HepG2 (cell line): ENCODE measurements around the gene CASTOR1. TPM values are rescaled to one million over a fixed set of nuclear protein-coding genes. Genes with fewer than 3 reads are reported as not detected.

Experiments used
- ATAC-seq: fragments of 200-7000 bp; cut with Tn5 transposase; 3 replicates; pipeline ENCODE4 v1.9.1; 2020; ENCODE audit warnings: mild to moderate bottlenecking, moderate library complexity
- BruUV-seq: library from RNA; stranded (reverse); fragments of 400-500 nt; replicated peaks from 2 replicates; lab custom pipeline; 2021; lab: Mats Ljungman, UMichigan
- CTCF ChIA-PET: fragments of 300-600 bp; formaldehyde crosslinking; extraction: SDS; loops from one replicate; lab custom pipeline; 2021; ENCODE audit warnings: low total read pairs, inconsistent platforms, low intra/inter-chr PET ratio; lab: Yijun Ruan, JAX
- POLR2A ChIA-PET: fragments of 350-600 bp; sonication (Branson Sonifier 250); formaldehyde crosslinking; loops from one replicate; lab custom pipeline; 2020; ENCODE audit warnings: antibody characterized with exemption, inconsistent platforms; lab: Yijun Ruan, JAX
- DNase-seq: peaks from one replicate; pipeline ENCODE4 v3.0.0-alpha.2; 2015; ENCODE audit warnings: low spot score
- FAIRE-seq: peaks from 3 replicates; lab custom pipeline; 2011; peaks lifted over from hg19 to GRCh38; lab: Jason Lieb, UNC
- H2AFZ ChIP-seq: one replicate; pipeline ENCODE4 v1.6.1; 2011; ENCODE audit warnings: low read length, inconsistent platforms
- H3K27ac ChIP-seq: fragments of 300-600 bp; 3 replicates; pipeline ENCODE4 v1.8.0; 2011; ENCODE audit warnings: mixed run types, mild to moderate bottlenecking, mixed read lengths, low read length, inconsistent platforms; ENCODE audit not compliant: insufficient read depth; ENCODE audit errors: extremely low read length
- H3K27me3 ChIP-seq, 2 experiments: fragments of 200-600 bp in 1 of 2; 2 replicates in 1 of 2; 3 replicates in 1 of 2; pipeline versions ENCODE4 v1.6.0 to v1.8.0; 2011; ENCODE audit warnings: low read length in 2 of 2, mild to moderate bottlenecking in 2 of 2, moderate library complexity in 2 of 2, inconsistent platforms in 1 of 2; ENCODE audit not compliant: insufficient read depth in 2 of 2, control insufficient read depth in 1 of 2
- H3K36me3 ChIP-seq, 2 experiments: fragments of 200-600 bp in 1 of 2; replicated peaks in 1 of 2; 2 replicates in 1 of 2; 3 replicates in 1 of 2; pipeline versions ENCODE4 v1.5.1 to v1.8.0; 2011; ENCODE audit warnings: low read length in 2 of 2, inconsistent platforms in 1 of 2; ENCODE audit not compliant: insufficient read depth in 2 of 2, control insufficient read depth in 1 of 2
- H3K4me1 ChIP-seq: 2 replicates; pipeline ENCODE4 v1.5.1; 2012; ENCODE audit warnings: low read length, inconsistent platforms; ENCODE audit not compliant: insufficient read depth
- H3K4me2 ChIP-seq: 2 replicates; pipeline ENCODE4 v1.6.0; 2011; ENCODE audit warnings: low read depth, low read length, inconsistent platforms
- H3K4me3 ChIP-seq, 3 experiments: fragments of 200-600 bp in 1 of 3; sonication (generic), shearing (Covaris generic) in 1 of 3; replicated peaks in 1 of 3; 2 replicates each; pipeline ENCODE4 v1.5.1; 2011 to 2016; ENCODE audit warnings: low read length in 3 of 3, inconsistent platforms in 2 of 3, low read depth in 2 of 3, mild to moderate bottlenecking in 2 of 3, control low read depth in 1 of 3, mixed read lengths in 1 of 3; ENCODE audit not compliant: insufficient read depth in 1 of 3
- H3K79me2 ChIP-seq: one replicate; pipeline ENCODE4 v1.6.1; 2011; ENCODE audit warnings: low read length, inconsistent platforms; ENCODE audit not compliant: insufficient read depth
- H3K9ac ChIP-seq: 2 replicates; pipeline ENCODE4 v1.6.0; 2011; ENCODE audit warnings: mild to moderate bottlenecking, low read depth, low read length, inconsistent platforms; ENCODE audit not compliant: insufficient read depth
- H3K9me3 ChIP-seq: 2 replicates; pipeline ENCODE4 v1.5.1; 2012; ENCODE audit warnings: mild to moderate bottlenecking, low read length
- H4K20me1 ChIP-seq: 2 replicates; pipeline ENCODE4 v1.6.0; 2011; ENCODE audit warnings: inconsistent platforms, mild to moderate bottlenecking, low read length, moderate library complexity; ENCODE audit not compliant: insufficient read depth
- ARID2 ChIP-seq: sonication (generic); formaldehyde crosslinking; IDR thresholded peaks from 2 replicates; pipeline ENCODE4 v1.8.1; 2022; ENCODE audit warnings: mild to moderate bottlenecking, missing genetic modification reagents, borderline replicate concordance
- GTF2F1 ChIP-seq: fragments of 150-350 bp; IDR thresholded peaks from 2 replicates; pipeline ENCODE4 v1.6.1; 2014; ENCODE audit warnings: low read length
- GZF1 ChIP-seq: sonication (generic); formaldehyde crosslinking; IDR thresholded peaks from 2 replicates; pipeline ENCODE4 v1.5.1; 2020; ENCODE audit warnings: mild to moderate bottlenecking, missing genetic modification reagents
- HCFC1 ChIP-seq: fragments of 150-350 bp; IDR thresholded peaks from 2 replicates; pipeline ENCODE4 v1.6.1; 2014; ENCODE audit warnings: low read depth, low read length
- HOXA5 ChIP-seq: sonication (generic); formaldehyde crosslinking; IDR thresholded peaks from 2 replicates; pipeline ENCODE4 v1.4.0; 2020; ENCODE audit warnings: missing genetic modification reagents
- IRX3 ChIP-seq: sonication (generic); formaldehyde crosslinking; IDR thresholded peaks from 2 replicates; pipeline ENCODE4 v1.8.1; 2023; ENCODE audit warnings: mild to moderate bottlenecking, low read depth, missing genetic modification reagents, borderline replicate concordance
- MED8 ChIP-seq: sonication (generic); formaldehyde crosslinking; IDR thresholded peaks from 2 replicates; pipeline ENCODE4 v1.8.1; 2023; ENCODE audit warnings: mild to moderate bottlenecking, missing genetic modification reagents; ENCODE audit not compliant: insufficient replicate concordance
- NCOA5 ChIP-seq: sonication (generic); formaldehyde crosslinking; IDR thresholded peaks from 2 replicates; pipeline ENCODE4 v1.4.0; 2020; ENCODE audit warnings: missing genetic modification reagents
- NFIB ChIP-seq: sonication (generic); formaldehyde crosslinking; IDR thresholded peaks from 2 replicates; pipeline ENCODE4 v1.9.0; 2021; ENCODE audit warnings: missing genetic modification reagents, mild to moderate bottlenecking, borderline replicate concordance
- STAG1 ChIP-seq: sonication (generic); formaldehyde crosslinking; IDR thresholded peaks from 2 replicates; pipeline ENCODE4 v1.4.0; 2020; ENCODE audit warnings: missing genetic modification reagents
- ZNF207 ChIP-seq: fragments of 450-650 bp; IDR thresholded peaks from 2 replicates; pipeline ENCODE4 v1.6.1; 2016; ENCODE audit warnings: antibody characterized with exemption, borderline replicate concordance
- ZNF33A ChIP-seq: sonication (generic); formaldehyde crosslinking; IDR thresholded peaks from 2 replicates; pipeline ENCODE4 v1.5.1; 2020; ENCODE audit warnings: missing genetic modification reagents, mild to moderate bottlenecking, moderate library complexity, borderline replicate concordance
- ZNF737 ChIP-seq: sonication (generic); formaldehyde crosslinking; IDR thresholded peaks from 2 replicates; pipeline ENCODE4 v1.5.0; 2020; ENCODE audit warnings: missing genetic modification reagents, mild to moderate bottlenecking, borderline replicate concordance
- WGBS: methylation state at CpG from one replicate; pipeline ENCODE4 v1.1.6; 2017; ENCODE audit warnings: low lambda C conversion rate; 5-methylcytosine and 5-hydroxymethylcytosine counted together
- in situ Hi-C: cut with HindIII; loops from 2 replicates; pipeline ENCODE4 v1.10.0; 2017; ENCODE audit warnings: low pct_unique_long_range_greater_than_20kb; ENCODE audit not compliant: extremely low pct_ligation_motif_present
- intact Hi-C: fragments of 100-400 bp; cut with micrococcal nuclease; formaldehyde crosslinking; loops from one replicate; pipeline ENCODE4 v1.10.0; 2022; ENCODE audit not compliant: unreplicated experiment
- polyA plus RNA-seq, 8 experiments: library from polyadenylated mRNA; depleted of rRNA in 3 of 8; stranded (reverse) in 7 of 8; unstranded in 1 of 8; fragments of >200 nt; fragmentation: Illumina TruSeq in 4 of 8; extraction: Trizol in 4 of 8; gene quantifications; 2 replicates each; pipeline versions ENCODE4 v1.2.1 to v1.2.3, GENCODE V29; 2011 to 2016; ENCODE audit warnings: low read depth in 4 of 8, missing spikeins in 1 of 8, mixed read lengths in 1 of 8; ENCODE audit not compliant: insufficient read depth in 1 of 8
- total RNA-seq, 5 experiments: library from RNA; depleted of rRNA; stranded (reverse); fragments of >200 nt; fragmentation: Illumina TruSeq; extraction: Trizol; gene quantifications; 2 replicates each; pipeline ENCODE4 v1.2.3, GENCODE V29; 2016; ENCODE audit warnings: low read depth in 1 of 5

The CASTOR1 gene
- total and polyA plus RNA-seq, 2 of the 13 experiments (the other 11 are each of a cell fraction or from before 2014, with no cell fraction given) = 2.6 to 4.4 TPM

GRCh38 chr22:30295576-30295975 is 6.3 kb upstream of the CASTOR1 start:
- intact Hi-C loops = no loop called here
- no peak for DNase-seq
- no peak overlapping the region for H2AFZ ChIP-seq
- no peak overlapping the region for H3K9ac ChIP-seq
- peaks cover 6 to 15% of the 10 kb centered on the region in 2 experiments; a peak in 3 of 5 replicates for H3K36me3 ChIP-seq
- H3K9me3 ChIP-seq = no peaks in the 10 kb centered on the region
- no peaks in the 10 kb centered on the region for H3K27me3 ChIP-seq
- BruUV-seq = no TSS peak
- ChIA-PET CTCF (no interaction called here), POLR2A (interaction anchor here (1.2 kb wide), 1 partner anchor 61 kb away, joined by 3 read pairs; the partner anchor contains the start of genes CCDC157 and SF3A1)
- H3K4me1 ChIP-seq = peaks cover 10% of the 10 kb centered on the region
- ATAC-seq = no peak
- H3K4me3 ChIP-seq = no peak overlapping the region
- H4K20me1 ChIP-seq = no peaks in the 10 kb centered on the region
- no peaks in the 10 kb centered on the region for H3K79me2 ChIP-seq
- H3K4me2 ChIP-seq = no peak overlapping the region
- no peak overlapping the region for H3K27ac ChIP-seq
- TF ChIP-seq ZNF207 (no peak), HCFC1 (no peak), HOXA5 (CRISPR knock-in tag) (no peak), ZNF33A (no peak), ARID2 (CRISPR knock-in tag) (no peak), GZF1 (CRISPR knock-in tag) (no peak), NFIB (CRISPR knock-in tag) (no peak), ZNF737 (no peak), GTF2F1 (no peak), STAG1 (CRISPR knock-in tag) (no peak), IRX3 (CRISPR knock-in tag) (no peak), NCOA5 (CRISPR knock-in tag) (no peak), MED8 (CRISPR knock-in tag) (no peak)
- WGBS = 90% methylated on average over 7 of the region's 7 CpGs
- in situ Hi-C loops = no loop called here
- no peak for FAIRE-seq
